GM12891 (cell line): ENCODE data around the gene IFIH1.

Experiments used
- POLR2A ChIP-seq: IDR thresholded peaks from 2 replicates; pipeline ENCODE4 v1.6.1; 2011; ENCODE audit warnings: low read depth, low read length, control low read depth
- POLR2AphosphoS5 ChIP-seq: IDR thresholded peaks from 2 replicates; pipeline ENCODE4 v1.6.1; 2011; ENCODE audit warnings: low read depth, low read length, control low read depth
- TAF1 ChIP-seq: IDR thresholded peaks from 2 replicates; pipeline ENCODE4 v1.6.1; 2011; ENCODE audit warnings: low read depth, low read length, control low read depth

DNA sequence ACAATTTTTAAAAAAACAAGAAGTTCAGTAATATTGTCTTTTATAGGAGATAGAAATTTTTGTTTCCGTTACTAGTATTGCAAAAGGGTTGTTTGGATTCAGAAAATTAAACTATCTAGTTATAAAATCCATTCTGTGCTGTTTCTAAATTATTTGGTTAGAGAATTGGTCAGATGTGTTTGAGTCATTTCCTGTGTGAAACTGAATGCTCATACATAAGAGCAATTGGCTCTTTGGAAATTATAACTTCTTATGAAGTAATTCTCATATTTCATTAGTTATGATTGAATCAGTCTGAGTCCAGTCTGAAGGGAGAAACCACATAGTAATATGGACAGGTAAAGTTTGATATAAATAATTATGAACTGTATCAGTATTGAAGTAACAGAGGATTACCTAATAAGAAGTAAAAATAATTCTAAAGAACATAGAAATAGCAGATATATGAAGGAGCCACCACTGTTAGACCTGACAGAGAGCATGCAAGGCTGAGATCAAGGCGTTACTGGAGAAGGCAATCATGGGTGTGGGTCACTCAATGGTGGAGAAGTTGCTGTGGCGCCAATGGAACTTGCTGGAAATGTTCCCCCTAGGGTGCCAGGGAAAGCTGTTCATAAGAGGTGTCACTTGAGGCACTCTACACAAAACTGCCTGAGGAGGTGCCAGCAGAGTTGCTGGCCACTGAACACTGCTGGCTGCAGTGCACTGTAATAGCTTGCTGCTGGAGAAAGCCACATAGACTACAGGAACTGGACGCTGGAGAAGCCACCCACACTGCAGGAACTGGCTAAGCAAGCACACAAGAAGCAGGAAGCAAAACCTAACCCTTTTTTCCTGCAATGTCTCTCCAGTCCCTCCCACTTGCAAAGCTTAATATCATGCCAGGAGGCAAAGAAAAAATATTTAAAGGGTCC lies 57.2 kb downstream of the IFIH1 start:
- TF ChIP-seq POLR2A: no peak
- no peak for TF ChIP-seq POLR2AphosphoS5
- no peak for TF ChIP-seq TAF1
